HepG2 (cell line): ENCODE measurements around the gene TMC8. TPM values are rescaled to one million over a fixed set of nuclear protein-coding genes. Genes with fewer than 3 reads are reported as not detected.

Experiments
- CC2D1A ChIP-seq: sonication (generic); formaldehyde crosslinking; IDR thresholded peaks from 2 replicates; pipeline ENCODE4 v1.8.1; 2023; ENCODE audit warnings: mild to moderate bottlenecking, missing genetic modification reagents
- CHD4 ChIP-seq: fragments of 200-600 bp; sonication (generic); IDR thresholded peaks from 2 replicates; pipeline ENCODE4 v1.7.0; 2017; ENCODE audit warnings: mild to moderate bottlenecking, low read length, borderline replicate concordance
- FLYWCH1 ChIP-seq: sonication (generic); formaldehyde crosslinking; IDR thresholded peaks from 2 replicates; pipeline ENCODE4 v1.8.1; 2023; ENCODE audit warnings: mild to moderate bottlenecking, missing genetic modification reagents
- NFE2 ChIP-seq: sonication (generic); formaldehyde crosslinking; IDR thresholded peaks from 2 replicates; pipeline ENCODE4 v1.4.0; 2020; ENCODE audit warnings: missing genetic modification reagents
- SOX6 ChIP-seq, 2 experiments: fragments of 450-650 bp in 1 of 2; sonication (generic) in 1 of 2; formaldehyde crosslinking in 1 of 2; IDR thresholded peaks; 2 replicates each; pipeline versions ENCODE4 v1.4.0 to v1.6.1; 2017 to 2020; ENCODE audit warnings: antibody characterized with exemption in 1 of 2, mild to moderate bottlenecking in 1 of 2, missing genetic modification reagents in 1 of 2
- SRF ChIP-seq: IDR thresholded peaks from 2 replicates; pipeline ENCODE4 v1.6.1; 2011; ENCODE audit warnings: mild to moderate bottlenecking, low read depth, low read length, moderate library complexity
- TCF7 ChIP-seq: sonication (generic); IDR thresholded peaks from 2 replicates; pipeline ENCODE4 v1.6.1; 2016; ENCODE audit warnings: antibody characterized with exemption, low read depth
- ZBTB3 ChIP-seq: sonication (generic); formaldehyde crosslinking; IDR thresholded peaks from 2 replicates; pipeline ENCODE4 v1.4.0; 2020; ENCODE audit warnings: low read depth, mild to moderate bottlenecking, moderate library complexity, missing genetic modification reagents, borderline replicate concordance
- ZFP82 ChIP-seq: sonication (generic); formaldehyde crosslinking; IDR thresholded peaks from 2 replicates; pipeline ENCODE4 v1.5.1; 2020; ENCODE audit warnings: mild to moderate bottlenecking, missing genetic modification reagents, borderline replicate concordance
- ZNF383 ChIP-seq: sonication (generic); formaldehyde crosslinking; IDR thresholded peaks from 2 replicates; pipeline ENCODE4 v1.4.0; 2020; ENCODE audit warnings: missing genetic modification reagents, mild to moderate bottlenecking, borderline replicate concordance
- polyA plus RNA-seq, 8 experiments: library from polyadenylated mRNA; depleted of rRNA in 3 of 8; stranded (reverse) in 7 of 8; unstranded in 1 of 8; fragments of >200 nt; fragmentation: Illumina TruSeq in 4 of 8; extraction: Trizol in 4 of 8; gene quantifications; 2 replicates each; pipeline versions ENCODE4 v1.2.1 to v1.2.3, GENCODE V29; 2011 to 2016; ENCODE audit warnings: low read depth in 4 of 8, missing spikeins in 1 of 8, mixed read lengths in 1 of 8; ENCODE audit not compliant: insufficient read depth in 1 of 8
- total RNA-seq, 5 experiments: library from RNA; depleted of rRNA; stranded (reverse); fragments of >200 nt; fragmentation: Illumina TruSeq; extraction: Trizol; gene quantifications; 2 replicates each; pipeline ENCODE4 v1.2.3, GENCODE V29; 2016; ENCODE audit warnings: low read depth in 1 of 5
- TF ChIP-seq, protein P1 (sequence below): sonication (generic); formaldehyde crosslinking; IDR thresholded peaks from 2 replicates; pipeline ENCODE4 v1.4.0; 2020; ENCODE audit warnings: missing genetic modification reagents; ENCODE audit errors: not compliant biosample characterization
- TF ChIP-seq, protein P2 (sequence below): IDR thresholded peaks from 2 replicates; pipeline ENCODE4 v1.6.1; 2016; ENCODE audit warnings: missing genetic modification reagents, missing compliant biosample characterization
- TF ChIP-seq, protein P3 (sequence below): sonication (generic); formaldehyde crosslinking; conservative IDR thresholded peaks from 2 replicates; pipeline ENCODE4 v1.8.0; 2022; ENCODE audit warnings: missing genetic modification reagents
- TF ChIP-seq, protein P4 (sequence below), 2 experiments: fragments of 450-650 bp in 1 of 2; sonication (generic) in 1 of 2; formaldehyde crosslinking; IDR thresholded peaks; 2 replicates each; pipeline versions ENCODE4 v1.5.0 to v1.8.0; 2020 to 2022; ENCODE audit warnings: mild to moderate bottlenecking in 1 of 2, missing genetic modification reagents in 1 of 2
- TF ChIP-seq, protein P5 (sequence below): sonication (generic); formaldehyde crosslinking; conservative IDR thresholded peaks from 2 replicates; pipeline ENCODE4 v1.8.0; 2022; ENCODE audit warnings: low read depth, missing genetic modification reagents
- TF ChIP-seq, protein P6 (sequence below): sonication (generic); formaldehyde crosslinking; IDR thresholded peaks from 2 replicates; pipeline ENCODE4 v1.4.0; 2020; ENCODE audit warnings: missing genetic modification reagents, borderline replicate concordance

Gene TMC8
- total and polyA plus RNA-seq, 2 of the 13 experiments (the other 11 are each of a cell fraction or from before 2014, with no cell fraction given): 0.53 to 7.8 TPM

DNA sequence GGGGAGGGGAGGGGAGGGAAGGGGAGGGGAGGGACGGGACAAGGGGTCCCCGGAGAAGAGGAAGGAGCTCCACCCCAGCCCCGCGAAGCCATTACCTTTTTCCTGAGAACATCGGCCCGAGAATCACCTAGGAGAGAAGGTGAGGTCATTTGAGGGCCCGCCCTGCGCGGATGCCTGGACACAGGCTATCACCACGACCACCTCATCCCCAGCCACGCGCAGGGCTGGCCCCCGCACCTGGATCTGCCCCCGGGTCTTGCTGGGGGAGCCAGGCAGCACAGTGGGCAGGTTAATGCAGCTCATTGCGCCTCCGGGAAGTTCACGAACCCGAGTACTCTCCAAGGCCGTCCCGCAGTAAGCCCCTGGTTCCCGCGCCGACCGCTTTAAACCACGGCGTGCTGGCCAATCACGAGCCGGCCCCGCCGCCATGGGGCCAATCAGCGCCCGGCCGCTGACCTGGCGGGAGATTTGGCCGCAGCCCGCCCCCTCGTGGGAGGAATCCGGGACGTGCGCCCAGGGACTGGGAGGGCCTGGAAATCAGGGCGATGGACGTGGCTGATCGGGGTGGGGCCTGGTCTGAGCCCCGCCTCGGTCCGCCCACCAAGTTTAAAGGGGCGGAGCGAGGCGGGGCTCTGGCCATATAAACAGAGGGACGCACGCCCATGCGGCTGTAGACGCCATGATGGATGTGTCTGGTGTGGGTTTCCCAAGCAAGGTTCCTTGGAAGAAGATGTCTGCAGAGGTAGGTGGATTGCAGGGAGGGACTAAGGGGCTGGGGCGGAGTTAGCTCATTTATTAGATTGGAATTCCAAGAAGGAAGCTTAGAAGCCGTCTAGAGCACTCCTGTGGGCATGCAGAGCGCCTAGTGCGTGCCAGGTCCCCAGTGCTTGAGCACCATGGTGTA is 56.4 kb downstream of the TMC8 start, which contains the start of the genes AFMID and TK1 (continued):
- 0 out of 2 replicates have a peak, but pooled peaks have one; percentile 42 for TF ChIP-seq ZBTB3 (CRISPR knock-in tag)
- 0 out of 2 replicates have a peak, but pooled peaks have one; percentile 10 for TF ChIP-seq SRF
- TF ChIP-seq TCF7: no peak
- no peak for TF ChIP-seq CHD4
- TF ChIP-seq, protein P1, sequence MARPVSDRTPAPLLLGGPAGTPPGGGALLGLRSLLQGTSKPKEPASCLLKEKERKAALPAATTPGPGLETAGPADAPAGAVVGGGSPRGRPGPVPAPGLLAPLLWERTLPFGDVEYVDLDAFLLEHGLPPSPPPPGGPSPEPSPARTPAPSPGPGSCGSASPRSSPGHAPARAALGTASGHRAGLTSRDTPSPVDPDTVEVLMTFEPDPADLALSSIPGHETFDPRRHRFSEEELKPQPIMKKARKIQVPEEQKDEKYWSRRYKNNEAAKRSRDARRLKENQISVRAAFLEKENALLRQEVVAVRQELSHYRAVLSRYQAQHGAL (CRISPR knock-in tag): peak; percentile 72
- TF ChIP-seq NFE2 (CRISPR knock-in tag): no peak
- TF ChIP-seq, protein P2, sequence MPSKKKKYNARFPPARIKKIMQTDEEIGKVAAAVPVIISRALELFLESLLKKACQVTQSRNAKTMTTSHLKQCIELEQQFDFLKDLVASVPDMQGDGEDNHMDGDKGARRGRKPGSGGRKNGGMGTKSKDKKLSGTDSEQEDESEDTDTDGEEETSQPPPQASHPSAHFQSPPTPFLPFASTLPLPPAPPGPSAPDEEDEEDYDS (CRISPR knock-in tag): peak; percentile 99
- TF ChIP-seq, protein P3, sequence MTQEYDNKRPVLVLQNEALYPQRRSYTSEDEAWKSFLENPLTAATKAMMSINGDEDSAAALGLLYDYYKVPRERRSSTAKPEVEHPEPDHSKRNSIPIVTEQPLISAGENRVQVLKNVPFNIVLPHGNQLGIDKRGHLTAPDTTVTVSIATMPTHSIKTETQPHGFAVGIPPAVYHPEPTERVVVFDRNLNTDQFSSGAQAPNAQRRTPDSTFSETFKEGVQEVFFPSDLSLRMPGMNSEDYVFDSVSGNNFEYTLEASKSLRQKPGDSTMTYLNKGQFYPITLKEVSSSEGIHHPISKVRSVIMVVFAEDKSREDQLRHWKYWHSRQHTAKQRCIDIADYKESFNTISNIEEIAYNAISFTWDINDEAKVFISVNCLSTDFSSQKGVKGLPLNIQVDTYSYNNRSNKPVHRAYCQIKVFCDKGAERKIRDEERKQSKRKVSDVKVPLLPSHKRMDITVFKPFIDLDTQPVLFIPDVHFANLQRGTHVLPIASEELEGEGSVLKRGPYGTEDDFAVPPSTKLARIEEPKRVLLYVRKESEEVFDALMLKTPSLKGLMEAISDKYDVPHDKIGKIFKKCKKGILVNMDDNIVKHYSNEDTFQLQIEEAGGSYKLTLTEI (CRISPR knock-in tag): peak; percentile 95
- TF ChIP-seq, protein P4, sequence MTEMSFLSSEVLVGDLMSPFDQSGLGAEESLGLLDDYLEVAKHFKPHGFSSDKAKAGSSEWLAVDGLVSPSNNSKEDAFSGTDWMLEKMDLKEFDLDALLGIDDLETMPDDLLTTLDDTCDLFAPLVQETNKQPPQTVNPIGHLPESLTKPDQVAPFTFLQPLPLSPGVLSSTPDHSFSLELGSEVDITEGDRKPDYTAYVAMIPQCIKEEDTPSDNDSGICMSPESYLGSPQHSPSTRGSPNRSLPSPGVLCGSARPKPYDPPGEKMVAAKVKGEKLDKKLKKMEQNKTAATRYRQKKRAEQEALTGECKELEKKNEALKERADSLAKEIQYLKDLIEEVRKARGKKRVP (CRISPR knock-in tag; IDR thresholded peaks at IDR 0.05): peak in 1 of 2 experiments; percentile 96; a peak in 2 of 4 replicates
- TF ChIP-seq SOX6 (IDR thresholded peaks at IDR 0.05): no peak
- TF ChIP-seq SOX6 (CRISPR knock-in tag; IDR thresholded peaks at IDR 0.05): peak; percentile 66
- no peak for TF ChIP-seq ZNF383 (CRISPR knock-in tag)
- TF ChIP-seq, protein P5, sequence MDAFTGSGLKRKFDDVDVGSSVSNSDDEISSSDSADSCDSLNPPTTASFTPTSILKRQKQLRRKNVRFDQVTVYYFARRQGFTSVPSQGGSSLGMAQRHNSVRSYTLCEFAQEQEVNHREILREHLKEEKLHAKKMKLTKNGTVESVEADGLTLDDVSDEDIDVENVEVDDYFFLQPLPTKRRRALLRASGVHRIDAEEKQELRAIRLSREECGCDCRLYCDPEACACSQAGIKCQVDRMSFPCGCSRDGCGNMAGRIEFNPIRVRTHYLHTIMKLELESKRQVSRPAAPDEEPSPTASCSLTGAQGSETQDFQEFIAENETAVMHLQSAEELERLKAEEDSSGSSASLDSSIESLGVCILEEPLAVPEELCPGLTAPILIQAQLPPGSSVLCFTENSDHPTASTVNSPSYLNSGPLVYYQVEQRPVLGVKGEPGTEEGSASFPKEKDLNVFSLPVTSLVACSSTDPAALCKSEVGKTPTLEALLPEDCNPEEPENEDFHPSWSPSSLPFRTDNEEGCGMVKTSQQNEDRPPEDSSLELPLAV: peak; percentile 99
- TF ChIP-seq, protein P6, sequence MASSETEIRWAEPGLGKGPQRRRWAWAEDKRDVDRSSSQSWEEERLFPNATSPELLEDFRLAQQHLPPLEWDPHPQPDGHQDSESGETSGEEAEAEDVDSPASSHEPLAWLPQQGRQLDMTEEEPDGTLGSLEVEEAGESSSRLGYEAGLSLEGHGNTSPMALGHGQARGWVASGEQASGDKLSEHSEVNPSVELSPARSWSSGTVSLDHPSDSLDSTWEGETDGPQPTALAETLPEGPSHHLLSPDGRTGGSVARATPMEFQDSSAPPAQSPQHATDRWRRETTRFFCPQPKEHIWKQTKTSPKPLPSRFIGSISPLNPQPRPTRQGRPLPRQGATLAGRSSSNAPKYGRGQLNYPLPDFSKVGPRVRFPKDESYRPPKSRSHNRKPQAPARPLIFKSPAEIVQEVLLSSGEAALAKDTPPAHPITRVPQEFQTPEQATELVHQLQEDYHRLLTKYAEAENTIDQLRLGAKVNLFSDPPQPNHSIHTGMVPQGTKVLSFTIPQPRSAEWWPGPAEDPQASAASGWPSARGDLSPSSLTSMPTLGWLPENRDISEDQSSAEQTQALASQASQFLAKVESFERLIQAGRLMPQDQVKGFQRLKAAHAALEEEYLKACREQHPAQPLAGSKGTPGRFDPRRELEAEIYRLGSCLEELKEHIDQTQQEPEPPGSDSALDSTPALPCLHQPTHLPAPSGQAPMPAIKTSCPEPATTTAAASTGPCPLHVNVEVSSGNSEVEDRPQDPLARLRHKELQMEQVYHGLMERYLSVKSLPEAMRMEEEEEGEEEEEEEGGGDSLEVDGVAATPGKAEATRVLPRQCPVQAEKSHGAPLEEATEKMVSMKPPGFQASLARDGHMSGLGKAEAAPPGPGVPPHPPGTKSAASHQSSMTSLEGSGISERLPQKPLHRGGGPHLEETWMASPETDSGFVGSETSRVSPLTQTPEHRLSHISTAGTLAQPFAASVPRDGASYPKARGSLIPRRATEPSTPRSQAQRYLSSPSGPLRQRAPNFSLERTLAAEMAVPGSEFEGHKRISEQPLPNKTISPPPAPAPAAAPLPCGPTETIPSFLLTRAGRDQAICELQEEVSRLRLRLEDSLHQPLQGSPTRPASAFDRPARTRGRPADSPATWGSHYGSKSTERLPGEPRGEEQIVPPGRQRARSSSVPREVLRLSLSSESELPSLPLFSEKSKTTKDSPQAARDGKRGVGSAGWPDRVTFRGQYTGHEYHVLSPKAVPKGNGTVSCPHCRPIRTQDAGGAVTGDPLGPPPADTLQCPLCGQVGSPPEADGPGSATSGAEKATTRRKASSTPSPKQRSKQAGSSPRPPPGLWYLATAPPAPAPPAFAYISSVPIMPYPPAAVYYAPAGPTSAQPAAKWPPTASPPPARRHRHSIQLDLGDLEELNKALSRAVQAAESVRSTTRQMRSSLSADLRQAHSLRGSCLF (CRISPR knock-in tag): no peak
- peak; percentile 98 for TF ChIP-seq FLYWCH1 (CRISPR knock-in tag)
- TF ChIP-seq ZFP82 (CRISPR knock-in tag): peak; percentile 99
- TF ChIP-seq CC2D1A: peak; percentile 100
